Measurements from ENCODE around the gene RBM47. TPM values are rescaled to one million over a fixed set of nuclear protein-coding genes. Genes with fewer than 3 reads are reported as not detected.
A peak's percentile ranks its signal among the peaks of the same experiment; 100 is the strongest.
"Not testable (repeated sequence)": the region's sequence is repeated elsewhere in the genome, so short reads cannot be mapped to it uniquely, and the experiment has no call there.

Gene RBM47
- total RNA-seq, 1 donor, result 6.2 TPM

GRCh38 chr4:40546506-40546905, 83.2 kb downstream of the RBM47 start:
- no peak for DNase-seq (ENCODE audit: low read depth in 2 of 3, low spot score in 2 of 3)

- not testable (repeated sequence) for DNase-seq (ENCODE audit: low read depth in 2 of 3, low spot score in 2 of 3)
Measured at GRCh38 chr4:40545487-40545886, 84.2 kb downstream of the RBM47 start.

GRCh38 chr4:40544221-40544620, 85.4 kb downstream of the RBM47 start:
- DNase-seq (ENCODE audit: low read depth in 2 of 3, low spot score in 2 of 3), result no peak

GRCh38 chr4:40540800-40541199, 88.9 kb downstream of the RBM47 start:
- DNase-seq (ENCODE audit: low read depth in 2 of 3, low spot score in 2 of 3), result no peak

GRCh38 chr4:40536032-40536431, 93.6 kb downstream of the RBM47 start:
- DNase-seq (ENCODE audit: low read depth in 2 of 3, low spot score in 2 of 3), result no peak

DNA sequence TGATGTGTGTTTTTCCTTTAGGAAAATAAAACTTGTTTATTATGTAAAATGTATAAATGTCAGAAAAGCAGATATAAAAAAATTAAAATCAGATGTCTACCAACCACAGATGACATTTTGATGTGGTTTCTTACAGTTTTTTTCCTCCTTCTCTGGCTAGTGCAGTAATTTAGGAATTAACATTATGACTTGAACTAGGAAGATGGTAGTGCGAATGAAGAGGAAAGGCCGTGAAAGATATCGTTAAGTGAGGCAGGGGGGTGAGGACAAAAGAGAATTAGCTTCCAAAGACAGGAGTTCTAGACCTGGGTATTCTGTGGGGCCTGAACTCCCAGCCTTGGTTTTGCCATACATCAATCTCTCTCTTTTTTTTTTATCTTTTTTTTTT, 98.0 kb downstream of the RBM47 start:
- no peak for DNase-seq (ENCODE audit: low read depth in 2 of 3, low spot score in 2 of 3)

GRCh38 chr4:40530961-40531635, 98.6 kb downstream of the RBM47 start:
- DNase-seq (ENCODE audit: low read depth in 2 of 3, low spot score in 2 of 3), result no peak

GRCh38 chr4:40526741-40527140, 102.9 kb downstream of the RBM47 start:
- no peak for DNase-seq (ENCODE audit: low read depth in 2 of 3, low spot score in 2 of 3)

DNA sequence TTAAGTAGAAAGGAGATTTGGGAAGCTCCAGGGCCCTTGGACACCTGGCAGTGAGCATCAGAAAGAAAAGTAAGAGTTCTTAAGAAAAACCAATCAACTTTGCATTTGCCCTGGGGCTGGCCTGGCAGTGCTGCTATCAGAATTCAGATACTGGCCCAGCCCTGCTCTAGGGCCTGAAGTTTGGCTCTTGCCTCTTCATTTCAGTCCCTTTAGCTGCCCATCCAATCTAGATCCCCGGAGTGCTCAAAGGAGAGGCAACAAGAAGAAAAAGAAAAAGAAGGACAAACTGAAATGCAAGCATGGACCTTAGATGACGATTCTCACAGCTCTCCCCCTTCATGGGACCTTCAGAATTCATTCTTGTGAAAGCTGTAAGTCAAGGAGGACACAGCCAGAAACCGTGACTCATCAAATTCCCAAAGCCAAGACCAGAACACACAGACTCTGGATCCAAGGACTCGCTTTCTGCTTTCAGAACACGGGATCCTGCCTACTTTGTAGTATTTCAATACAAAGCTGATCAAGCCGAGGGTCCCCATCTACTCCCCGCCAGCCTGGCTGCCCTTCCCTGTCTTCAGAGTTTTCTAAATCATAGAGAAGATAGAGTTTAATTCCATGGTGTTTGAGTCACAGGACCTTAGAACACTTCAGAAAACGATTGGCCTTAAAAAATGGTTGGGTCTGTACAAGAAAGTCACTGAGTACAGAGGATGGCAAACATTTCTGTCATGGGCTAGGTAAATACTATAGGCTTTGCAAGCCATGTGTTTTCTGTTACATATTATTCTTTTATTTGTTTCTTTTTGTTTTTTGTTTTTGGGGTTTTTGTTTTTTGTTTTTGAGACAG, 103.7 kb downstream of the RBM47 start:
- no peak for DNase-seq (ENCODE audit: low read depth in 2 of 3, low spot score in 2 of 3)

DNA sequence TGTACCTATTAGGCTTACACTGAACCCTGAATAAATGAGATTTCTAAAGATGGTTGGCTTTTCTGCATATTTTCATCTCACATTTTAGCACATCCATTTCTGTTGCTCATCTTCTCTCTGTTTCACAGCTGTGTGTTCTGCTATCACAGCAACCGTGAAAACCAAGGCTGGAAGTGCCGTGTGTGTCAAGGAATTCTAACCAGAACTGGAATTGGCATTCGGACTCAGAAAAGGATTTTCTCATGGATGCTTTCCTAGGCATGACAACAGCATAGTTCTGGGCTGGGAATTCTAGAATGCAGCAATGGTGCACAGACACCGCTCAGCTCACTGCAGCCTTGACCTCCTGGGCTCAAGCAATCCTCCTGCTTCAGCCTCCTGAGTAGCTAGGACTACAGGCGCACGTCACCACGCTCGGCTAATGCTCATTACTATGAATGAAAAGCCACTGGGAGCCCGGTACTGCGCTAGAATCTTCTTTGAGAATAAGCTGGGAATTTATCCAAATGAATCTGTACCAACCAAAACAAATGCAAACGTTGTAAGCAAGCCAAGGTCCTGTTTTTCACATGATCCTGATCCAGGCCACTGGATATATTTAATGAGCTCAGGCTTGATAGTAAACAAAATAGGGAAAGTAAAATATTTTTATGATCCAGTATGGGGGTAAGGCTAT, 105.2 kb downstream of the RBM47 start:
- DNase-seq (ENCODE audit: low read depth in 2 of 3, low spot score in 2 of 3), result no peak

DNA sequence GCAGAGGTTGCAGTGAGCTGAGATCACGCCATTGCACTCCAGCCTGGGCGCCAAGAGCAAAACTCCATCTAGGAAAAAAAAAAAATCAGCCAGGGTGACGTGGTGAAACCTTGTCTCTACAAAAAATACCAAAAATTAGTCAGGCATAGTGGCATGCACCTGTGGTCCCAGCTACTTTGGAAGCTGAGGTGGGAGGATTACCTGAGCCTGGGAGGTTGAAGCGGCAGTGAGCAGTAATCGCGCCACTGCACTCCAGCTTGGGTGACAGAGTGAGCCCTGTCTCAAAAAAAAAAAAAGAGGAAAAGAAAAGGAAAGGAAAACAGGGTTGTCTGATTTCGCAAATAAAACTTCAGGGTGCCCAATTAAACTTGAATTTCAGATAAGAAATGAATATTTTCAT, 106.1 kb downstream of the RBM47 start:
- no peak for DNase-seq (ENCODE audit: low read depth in 2 of 3, low spot score in 2 of 3)

GRCh38 chr4:40521957-40522356, 107.7 kb downstream of the RBM47 start:
- DNase-seq (ENCODE audit: low read depth in 2 of 3, low spot score in 2 of 3), result no peak

DNA sequence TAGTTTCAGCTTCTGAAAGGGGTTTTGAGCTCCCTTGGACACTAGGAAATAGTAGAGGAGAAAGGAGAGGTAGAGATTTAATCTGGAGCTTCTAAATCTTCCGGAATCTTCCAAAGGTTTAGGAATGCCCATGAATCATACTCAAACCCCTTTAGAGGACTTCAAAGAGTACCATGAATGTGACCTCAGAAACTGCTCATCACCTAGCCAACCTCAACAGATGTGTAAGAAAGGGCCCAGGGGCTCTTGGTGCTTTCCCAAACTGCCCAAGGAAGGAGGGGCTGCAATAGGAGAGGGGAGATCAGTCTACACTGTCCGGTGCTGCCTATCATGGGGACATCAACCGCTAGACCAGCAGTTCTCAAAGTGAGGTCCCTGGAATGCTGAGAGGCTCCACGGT, 109.1 kb downstream of the RBM47 start:
- no peak for DNase-seq (ENCODE audit: low read depth in 2 of 3, low spot score in 2 of 3)

DNA sequence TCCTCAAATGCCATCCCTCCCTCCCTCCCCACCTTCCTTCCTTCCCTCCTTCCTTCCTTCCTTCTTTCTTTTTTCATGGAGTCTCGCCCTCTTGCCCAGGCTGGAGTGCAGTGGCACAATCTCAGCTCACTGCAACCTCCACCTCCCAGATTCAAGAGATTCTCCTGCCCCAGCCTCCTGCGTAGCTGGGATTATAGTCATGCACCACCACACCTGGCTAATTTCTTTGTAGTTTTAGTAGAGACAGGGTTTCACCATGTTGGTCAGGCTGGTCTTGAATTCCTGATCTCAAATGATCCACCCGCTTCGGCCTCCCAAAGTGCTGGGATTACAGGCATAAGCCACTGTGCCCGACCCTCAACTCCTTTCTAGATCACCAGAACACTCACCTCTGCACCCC, 112.6 kb downstream of the RBM47 start:
- DNase-seq (ENCODE audit: low read depth in 2 of 3, low spot score in 2 of 3), result not testable (repeated sequence)

DNA sequence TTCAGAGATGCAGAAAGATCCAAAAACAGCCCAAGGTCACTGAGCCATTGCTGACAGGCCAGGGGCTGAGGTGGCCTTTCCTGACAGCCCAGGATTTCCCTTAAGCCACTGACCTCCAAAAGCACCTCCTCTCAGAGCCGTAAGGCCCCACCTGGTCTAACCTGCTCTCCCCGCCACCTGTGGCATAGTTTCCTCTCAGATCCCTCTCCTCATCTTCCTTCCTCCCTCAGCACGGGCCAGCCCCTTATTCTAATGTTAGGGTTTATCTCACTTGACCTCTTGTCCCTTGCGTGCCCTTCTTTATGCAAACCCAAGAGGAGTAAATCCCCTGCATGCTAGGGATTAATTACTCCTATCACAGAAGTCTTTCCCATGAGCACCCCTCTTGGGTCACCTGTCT, 113.0 kb downstream of the RBM47 start:
- DNase-seq (ENCODE audit: low read depth in 2 of 3, low spot score in 2 of 3), result no peak

GRCh38 chr4:40515398-40516293, 114.0 kb downstream of the RBM47 start:
- DNase-seq (ENCODE audit: low read depth in 2 of 3, low spot score in 2 of 3), result no peak

DNA sequence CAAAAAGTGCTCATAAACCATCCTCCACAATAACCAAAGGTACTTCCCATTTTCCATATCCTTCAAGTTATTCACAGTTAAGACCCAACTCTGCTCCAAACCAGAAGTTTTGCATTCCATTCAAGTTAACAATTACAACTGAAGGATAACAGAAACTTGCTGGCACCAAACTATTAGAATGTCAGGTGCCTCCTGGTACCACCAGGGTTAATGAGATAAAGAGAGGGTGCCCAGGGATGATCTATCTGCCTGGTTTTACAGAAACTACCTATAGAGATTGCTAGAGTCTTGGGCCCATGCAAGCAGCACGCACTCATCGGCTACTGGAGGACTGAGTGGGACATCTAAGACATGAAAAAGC, 114.6 kb downstream of the RBM47 start:
- DNase-seq (ENCODE audit: low read depth in 2 of 3, low spot score in 2 of 3), result no peak

DNA sequence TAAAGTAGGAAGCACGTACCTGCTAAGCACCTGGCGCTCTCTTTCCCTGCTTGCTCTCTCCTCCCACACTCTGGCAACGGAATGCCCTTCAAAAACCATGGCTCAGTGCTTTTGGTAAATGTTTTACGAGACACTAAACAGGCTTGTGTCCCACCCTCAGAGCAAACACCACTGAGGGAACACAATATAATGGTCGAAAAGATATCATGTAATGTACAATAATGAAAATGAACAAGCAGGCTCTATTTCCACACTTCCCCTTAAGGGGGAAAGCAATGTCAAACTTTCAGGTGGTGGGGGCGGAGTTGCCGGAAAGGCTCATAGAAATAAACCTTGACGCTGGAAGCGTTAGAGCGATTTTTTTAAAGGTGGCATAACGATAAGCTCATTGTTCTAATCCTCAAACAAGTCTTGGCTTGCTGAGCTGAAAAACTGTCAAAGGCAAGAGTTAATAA, 115.1 kb downstream of the RBM47 start:
- no peak for DNase-seq (ENCODE audit: low read depth in 2 of 3, low spot score in 2 of 3)

- no peak for DNase-seq (ENCODE audit: low read depth in 2 of 3, low spot score in 2 of 3)
Measured at GRCh38 chr4:40511036-40511614, 118.5 kb downstream of the RBM47 start.

GRCh38 chr4:40507977-40508376, 121.7 kb downstream of the RBM47 start:
- peak in 2 of 3 donors; percentile 7 to 14 for DNase-seq (ENCODE audit: low read depth in 2 of 3, low spot score in 2 of 3)

Data from hematopoietic multipotent progenitor cell (in vitro differentiated cells).